Astrocyte (in vitro differentiated cells and primary cell): Measurements from ENCODE around the gene ROBO2. TPM values are rescaled to one million over a fixed set of nuclear protein-coding genes. Genes with fewer than 3 reads are reported as not detected.

ENCODE experiments used
- DNase-seq: peaks from one replicate; pipeline ENCODE4 v3.0.0-alpha.2; 2010; ENCODE audit warnings: low read depth
- FAIRE-seq: peaks from 2 replicates; lab custom pipeline; 2011; peaks lifted over from hg19 to GRCh38; lab: Jason Lieb, UNC
- H2AFZ ChIP-seq: 2 replicates; pipeline ENCODE4 v1.6.0; 2012; ENCODE audit warnings: low read depth, low read length, inconsistent platforms
- H3K27ac ChIP-seq: 2 replicates; pipeline ENCODE4 v1.5.1; 2011; ENCODE audit warnings: low read depth, low read length, inconsistent platforms
- H3K27me3 ChIP-seq: 2 replicates; pipeline ENCODE4 v1.6.0; 2011; ENCODE audit warnings: low read length, inconsistent platforms; ENCODE audit not compliant: insufficient read depth
- H3K36me3 ChIP-seq: 2 replicates; pipeline ENCODE4 v1.5.1; 2011; ENCODE audit warnings: low read length, inconsistent platforms; ENCODE audit not compliant: insufficient read depth
- H3K4me1 ChIP-seq: 2 replicates; pipeline ENCODE4 v1.5.1; 2011; ENCODE audit warnings: low read length, inconsistent platforms; ENCODE audit not compliant: insufficient read depth
- H3K4me2 ChIP-seq: 2 replicates; pipeline ENCODE4 v1.6.0; 2012; ENCODE audit warnings: low read length, inconsistent platforms
- H3K4me3 ChIP-seq: 2 replicates; pipeline ENCODE4 v1.5.1; 2011; ENCODE audit warnings: low read depth, mild to moderate bottlenecking, low read length, inconsistent platforms; ENCODE audit not compliant: insufficient read depth
- H3K79me2 ChIP-seq: 2 replicates; pipeline ENCODE4 v1.6.0; 2012; ENCODE audit warnings: mild to moderate bottlenecking, low read length, inconsistent platforms; ENCODE audit not compliant: insufficient read depth
- H3K9ac ChIP-seq: 2 replicates; pipeline ENCODE4 v1.6.0; 2012; ENCODE audit warnings: mild to moderate bottlenecking, low read length, inconsistent platforms
- H3K9me3 ChIP-seq: 2 replicates; pipeline ENCODE4 v1.5.1; 2012; ENCODE audit warnings: low read depth, mild to moderate bottlenecking, low read length, inconsistent platforms; ENCODE audit not compliant: insufficient read depth
- H4K20me1 ChIP-seq: 2 replicates; pipeline ENCODE4 v1.6.0; 2012; ENCODE audit warnings: low read length, inconsistent platforms; ENCODE audit not compliant: insufficient read depth
- H3K27ac Mint-ChIP-seq: one replicate; pipeline ENCODE4 v1.8.0; 2021; ENCODE audit warnings: mild to moderate bottlenecking, mixed read lengths; ENCODE audit not compliant: unreplicated experiment
- H3K27me3 Mint-ChIP-seq: one replicate; pipeline ENCODE4 v1.8.0; 2021; ENCODE audit warnings: low read depth, mixed read lengths; ENCODE audit not compliant: unreplicated experiment
- H3K36me3 Mint-ChIP-seq: one replicate; pipeline ENCODE4 v1.8.0; 2021; ENCODE audit warnings: low read depth, mixed read lengths; ENCODE audit not compliant: unreplicated experiment
- H3K4me1 Mint-ChIP-seq: one replicate; pipeline ENCODE4 v1.8.0; 2021; ENCODE audit warnings: low read depth, mixed read lengths; ENCODE audit not compliant: unreplicated experiment
- H3K4me3 Mint-ChIP-seq: one replicate; pipeline ENCODE4 v1.8.0; 2021; ENCODE audit warnings: mild to moderate bottlenecking, moderate library complexity, mixed read lengths; ENCODE audit not compliant: unreplicated experiment
- H3K9me3 Mint-ChIP-seq: one replicate; pipeline ENCODE4 v1.8.0; 2021; ENCODE audit warnings: mild to moderate bottlenecking, mixed read lengths; ENCODE audit not compliant: unreplicated experiment
- CTCF ChIP-seq: IDR thresholded peaks from 2 replicates; pipeline ENCODE4 v1.5.1; 2011; ENCODE audit warnings: low read depth, mild to moderate bottlenecking, inconsistent platforms, low read length, moderate library complexity; ENCODE audit not compliant: insufficient read depth
- EZH2 ChIP-seq: IDR thresholded peaks from 2 replicates; pipeline ENCODE4 v1.6.1; 2012; ENCODE audit warnings: mild to moderate bottlenecking, low read length, inconsistent platforms; ENCODE audit not compliant: insufficient read depth
- total RNA-seq: library from RNA; stranded (reverse); gene quantifications from 2 replicates; pipeline ENCODE4 v1.2.1, GENCODE V29; 2021

Gene ROBO2
- total RNA-seq, 1 donor from 2014 or later = 1.4 TPM

GRCh38 chr3:77071364-77071763 is 31.5 kb downstream of the ROBO2 start:
- Mint-ChIP-seq H3K9me3 (no peaks in the 10 kb centered on the region), H3K4me1 (no peaks in the 10 kb centered on the region), H3K36me3 (no peaks in the 10 kb centered on the region), H3K4me3 (no peak overlapping the region), H3K27me3 (no peaks in the 10 kb centered on the region), H3K27ac (no peak overlapping the region)
- Histone ChIP-seq H3K27ac (no peak overlapping the region), H3K27me3 (no peaks in the 10 kb centered on the region), H4K20me1 (no peaks in the 10 kb centered on the region), H3K4me2 (no peak overlapping the region), H3K9me3 (no peaks in the 10 kb centered on the region), H3K4me1 (no peaks in the 10 kb centered on the region), H2AFZ (no peak overlapping the region), H3K36me3 (no peaks in the 10 kb centered on the region), H3K9ac (no peak overlapping the region), H3K4me3 (no peak overlapping the region), H3K79me2 (no peaks in the 10 kb centered on the region)
- TF ChIP-seq CTCF (no peak), EZH2 (no peak)
- DNase-seq = no peak
- no peak for FAIRE-seq

DNA sequence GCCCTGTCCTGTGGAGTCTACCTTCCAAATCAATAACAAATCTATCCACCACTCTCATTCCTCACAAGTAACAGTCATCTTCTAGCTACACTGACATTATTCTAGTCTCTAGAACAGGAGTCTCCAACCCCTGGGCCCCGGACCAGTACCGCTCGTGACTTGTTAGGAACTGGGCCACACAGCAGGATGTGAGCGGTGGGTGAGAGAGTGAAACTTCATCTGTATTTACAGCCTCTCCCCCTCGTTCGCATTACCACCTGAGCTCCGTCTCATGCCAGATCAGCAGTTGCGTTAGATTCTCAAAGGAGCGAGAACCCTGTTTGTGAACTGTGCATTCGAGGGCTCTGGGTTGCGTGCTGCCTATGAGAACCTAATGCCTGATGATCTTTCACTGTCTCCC is 31.9 kb downstream of the ROBO2 start:
- Mint-ChIP-seq H3K4me3 (no peak overlapping the region), H3K27ac (no peak overlapping the region)
- H3K79me2 ChIP-seq = no peaks in the 10 kb centered on the region

More for the DNA sequence above, 31.9 kb downstream of the ROBO2 start:
- no peak overlapping the region for H2AFZ ChIP-seq
- Mint-ChIP-seq H3K4me1 (no peaks in the 10 kb centered on the region), H3K36me3 (no peaks in the 10 kb centered on the region), H3K9me3 (no peaks in the 10 kb centered on the region), H3K27me3 (no peaks in the 10 kb centered on the region)
- no peak for DNase-seq
- TF ChIP-seq EZH2 = no peak
- no peak for TF ChIP-seq CTCF
- H3K4me1 ChIP-seq = no peaks in the 10 kb centered on the region
- no peak for FAIRE-seq
- H3K27me3 ChIP-seq = no peaks in the 10 kb centered on the region
- H4K20me1 ChIP-seq = no peaks in the 10 kb centered on the region
- no peaks in the 10 kb centered on the region for H3K9me3 ChIP-seq
- no peak overlapping the region for H3K27ac ChIP-seq
- H3K4me3 ChIP-seq = no peak overlapping the region
- H3K36me3 ChIP-seq = no peaks in the 10 kb centered on the region
- no peak overlapping the region for H3K4me2 ChIP-seq
- H3K9ac ChIP-seq = no peak overlapping the region
